IPS-18c (cell line): ENCODE data around the gene GPX4.

Experiments used
- H3K4me3 ChIP-seq: 2 replicates; pipeline ENCODE4 v1.7.0; 2013; ENCODE audit warnings: low read depth, mild to moderate bottlenecking, low read length, moderate library complexity; ENCODE audit not compliant: insufficient read depth
- H3K9me3 ChIP-seq: one replicate; pipeline ENCODE4 v1.6.1; 2013; ENCODE audit warnings: mild to moderate bottlenecking, low read length, moderate library complexity; ENCODE audit not compliant: control insufficient read depth, insufficient read depth

GPX4 gene

GRCh38 chr19:1131718-1132551, 28.1 kb downstream of the GPX4 start:
- Histone ChIP-seq H3K9me3 (no peaks in the 10 kb centered on the region), H3K4me3 (peak overlapping the region; percentile 40)

- peak overlapping the region; percentile 40 for H3K4me3 ChIP-seq
These were observed 29.0 kb downstream of the GPX4 start for GRCh38 chr19:1132552-1133383.

GRCh38 chr19:1133471-1133929, 29.7 kb downstream of the GPX4 start:
- no peaks in the 10 kb centered on the region for H3K9me3 ChIP-seq
- H3K4me3 ChIP-seq: no peak overlapping the region

More at GRCh38 chr19:1132552-1133383, 29.0 kb downstream of the GPX4 start:
- H3K9me3 ChIP-seq: no peaks in the 10 kb centered on the region

GRCh38 chr19:1134431-1134830, 30.6 kb downstream of the GPX4 start:
- Histone ChIP-seq H3K4me3 (no peak overlapping the region), H3K9me3 (no peaks in the 10 kb centered on the region)

- no peaks in the 10 kb centered on the region for H3K9me3 ChIP-seq
- no peak overlapping the region for H3K4me3 ChIP-seq
These were observed 31.7 kb downstream of the GPX4 start for GRCh38 chr19:1135454-1135853.

- no peaks in the 10 kb centered on the region for H3K9me3 ChIP-seq
- no peak overlapping the region for H3K4me3 ChIP-seq
These were observed 32.4 kb downstream of the GPX4 start for GRCh38 chr19:1136201-1136600.

GRCh38 chr19:1136621-1137317, 33.0 kb downstream of the GPX4 start:
- Histone ChIP-seq H3K4me3 (no peak overlapping the region), H3K9me3 (no peaks in the 10 kb centered on the region)

- Histone ChIP-seq H3K9me3 (no peaks in the 10 kb centered on the region), H3K4me3 (no peak overlapping the region)
These were observed 34.3 kb downstream of the GPX4 start for GRCh38 chr19:1138121-1138520.

GRCh38 chr19:1139126-1139525, 35.3 kb downstream of the GPX4 start:
- no peaks in the 10 kb centered on the region for H3K9me3 ChIP-seq
- H3K4me3 ChIP-seq: no peak overlapping the region

- H3K9me3 ChIP-seq: no peaks in the 10 kb centered on the region
- no peak overlapping the region for H3K4me3 ChIP-seq
These were observed 36.7 kb downstream of the GPX4 start for GRCh38 chr19:1140272-1141027.

GRCh38 chr19:1141944-1142343, 38.1 kb downstream of the GPX4 start:
- Histone ChIP-seq H3K9me3 (no peaks in the 10 kb centered on the region), H3K4me3 (no peak overlapping the region)

GRCh38 chr19:1143828-1144399, 40.1 kb downstream of the GPX4 start:
- Histone ChIP-seq H3K9me3 (no peaks in the 10 kb centered on the region), H3K4me3 (no peak overlapping the region)

- H3K4me3 ChIP-seq: no peak overlapping the region
- no peaks in the 10 kb centered on the region for H3K9me3 ChIP-seq
These were observed 40.9 kb downstream of the GPX4 start for GRCh38 chr19:1144741-1145140.

GRCh38 chr19:1145635-1146411, 42.0 kb downstream of the GPX4 start:
- Histone ChIP-seq H3K4me3 (no peak overlapping the region), H3K9me3 (no peaks in the 10 kb centered on the region)

GRCh38 chr19:1146412-1146699, 42.6 kb downstream of the GPX4 start:
- H3K9me3 ChIP-seq: no peaks in the 10 kb centered on the region
- H3K4me3 ChIP-seq: no peak overlapping the region
